Tibial artery (tissue), 4 donors: ENCODE results near the gene UVRAG.

Experiments used
- DNase-seq, 2 donors: peaks; one replicate each; pipeline ENCODE4 v3.0.0-alpha.2; 2019
- H3K27ac ChIP-seq, 2 donors: fragments of 200-600 bp; sonication (generic) in 1 of 2; 1 replicate in 1 of 2; 2 replicates in 1 of 2; pipeline ENCODE4 v1.5.1; 2018 to 2019; ENCODE audit warnings: mild to moderate bottlenecking in 1 of 2
- H3K27me3 ChIP-seq, 2 donors: fragments of 200-600 bp; sonication (generic) in 1 of 2; one replicate each; pipeline versions ENCODE4 v1.5.1 to v1.6.0; 2016 to 2019
- H3K36me3 ChIP-seq, 3 donors: fragments of 200-600 bp; sonication (generic) in 2 of 3; one replicate each; pipeline ENCODE4 v1.5.1; 2016 to 2019; ENCODE audit warnings: mild to moderate bottlenecking in 2 of 3
- H3K4me1 ChIP-seq, 4 donors: fragments of 200-600 bp; sonication (generic) in 2 of 4; 1 replicate in 3 of 4; 2 replicates in 1 of 4; pipeline ENCODE4 v1.5.1; 2016 to 2019
- H3K4me3 ChIP-seq, 2 donors: fragments of 200-600 bp; sonication (generic) in 1 of 2; 1 replicate in 1 of 2; 2 replicates in 1 of 2; pipeline ENCODE4 v1.5.1; 2018 to 2019; ENCODE audit warnings: mild to moderate bottlenecking in 2 of 2
- H3K9me3 ChIP-seq, 3 donors: fragments of 200-600 bp; sonication (generic) in 1 of 3; one replicate each; pipeline ENCODE4 v1.5.1; 2016 to 2019
- intact Hi-C: fragments of 100-400 bp; cut with DNase I; formaldehyde crosslinking; loops from one replicate; pipeline ENCODE4 v1.15.0; 2023; ENCODE audit warnings: low total_unique reads
- TF ChIP-seq, protein P1 (sequence below), 2 experiments: fragments of 200-600 bp in 1 of 2; fragments of 450-650 bp in 1 of 2; IDR thresholded peaks; one replicate each; pipeline ENCODE4 v1.5.1; 2017 to 2019; ENCODE audit warnings: antibody characterized with exemption in 2 of 2, mild to moderate bottlenecking in 1 of 2, moderate library complexity in 1 of 2

Gene UVRAG

DNA sequence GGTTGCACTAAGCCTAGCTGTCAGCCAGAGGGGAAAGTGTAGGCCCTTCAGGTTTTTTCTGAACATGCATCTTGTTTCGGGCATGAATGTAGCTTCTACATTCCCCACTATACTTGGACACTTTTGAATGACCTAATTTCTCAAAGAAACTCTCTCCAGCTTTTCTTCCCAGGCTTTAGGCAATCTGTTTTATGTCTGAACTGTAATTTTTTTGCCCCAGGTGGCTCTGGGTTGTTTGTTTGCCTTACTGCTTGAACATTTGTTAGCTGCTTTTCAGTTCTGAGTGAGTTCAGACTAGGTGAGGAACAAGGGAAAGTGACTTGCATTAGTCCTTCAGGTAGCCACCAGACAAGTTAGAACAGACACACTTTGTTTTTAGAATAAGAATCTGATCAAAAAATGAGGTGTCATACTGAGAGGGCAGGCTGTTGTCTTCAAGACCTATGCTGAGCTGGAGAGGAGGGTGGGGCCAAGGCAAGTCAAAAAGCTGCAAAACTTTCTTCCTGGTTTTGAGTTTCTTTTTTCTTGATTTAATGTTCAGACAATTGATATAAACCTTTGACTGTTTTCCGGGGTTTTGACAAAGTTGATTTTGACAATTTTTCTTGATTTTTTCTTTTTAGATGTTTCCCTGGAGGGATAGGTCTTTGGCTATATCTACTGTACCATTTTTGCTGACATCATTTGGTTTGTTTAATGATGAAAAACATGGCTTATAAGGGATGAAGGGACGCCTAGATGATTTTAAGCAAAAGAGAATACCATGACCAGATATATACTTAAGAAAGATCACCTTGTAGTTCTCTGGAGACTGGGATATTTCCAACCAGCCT is 208.4 kb downstream of the UVRAG start:
- Histone ChIP-seq H3K4me3 (no peak overlapping the region), H3K36me3 (peaks cover 16 to 20% (median 18%) of the 10 kb centered on the region in 3 donors), H3K27ac (no peak overlapping the region), H3K27me3 (no peaks in the 10 kb centered on the region), H3K9me3 (no peaks in the 10 kb centered on the region), H3K4me1 (peaks cover 0 to 10% (median 4%) of the 10 kb centered on the region in 4 donors)
- DNase-seq = no peak
- intact Hi-C loops = no loop called here
- TF ChIP-seq, protein P1, sequence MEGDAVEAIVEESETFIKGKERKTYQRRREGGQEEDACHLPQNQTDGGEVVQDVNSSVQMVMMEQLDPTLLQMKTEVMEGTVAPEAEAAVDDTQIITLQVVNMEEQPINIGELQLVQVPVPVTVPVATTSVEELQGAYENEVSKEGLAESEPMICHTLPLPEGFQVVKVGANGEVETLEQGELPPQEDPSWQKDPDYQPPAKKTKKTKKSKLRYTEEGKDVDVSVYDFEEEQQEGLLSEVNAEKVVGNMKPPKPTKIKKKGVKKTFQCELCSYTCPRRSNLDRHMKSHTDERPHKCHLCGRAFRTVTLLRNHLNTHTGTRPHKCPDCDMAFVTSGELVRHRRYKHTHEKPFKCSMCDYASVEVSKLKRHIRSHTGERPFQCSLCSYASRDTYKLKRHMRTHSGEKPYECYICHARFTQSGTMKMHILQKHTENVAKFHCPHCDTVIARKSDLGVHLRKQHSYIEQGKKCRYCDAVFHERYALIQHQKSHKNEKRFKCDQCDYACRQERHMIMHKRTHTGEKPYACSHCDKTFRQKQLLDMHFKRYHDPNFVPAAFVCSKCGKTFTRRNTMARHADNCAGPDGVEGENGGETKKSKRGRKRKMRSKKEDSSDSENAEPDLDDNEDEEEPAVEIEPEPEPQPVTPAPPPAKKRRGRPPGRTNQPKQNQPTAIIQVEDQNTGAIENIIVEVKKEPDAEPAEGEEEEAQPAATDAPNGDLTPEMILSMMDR (IDR thresholded peaks at IDR 0.05) = no peak

DNA sequence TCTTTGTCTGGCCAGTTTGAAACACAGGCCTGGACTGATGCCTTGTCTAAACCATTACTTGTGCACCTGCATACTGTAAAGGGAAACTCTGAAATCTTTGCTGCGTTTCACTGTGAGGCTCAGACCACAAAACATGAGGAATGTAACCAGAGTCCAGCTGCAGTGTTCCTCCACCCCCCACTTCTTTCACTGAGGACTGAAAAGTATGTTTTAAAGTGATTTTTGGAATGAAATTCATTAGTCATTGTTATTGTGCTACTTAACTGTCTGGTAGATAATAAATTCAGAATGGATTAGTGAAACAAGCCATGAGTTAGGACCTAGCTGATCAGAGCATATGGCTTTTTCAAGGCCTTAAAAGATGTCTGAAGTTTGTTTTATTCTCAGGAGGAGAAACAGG is 210.1 kb downstream of the UVRAG start:
- Histone ChIP-seq H3K4me1 (peaks cover 0 to 10% (median 4%) of the 10 kb centered on the region in 4 donors), H3K9me3 (no peaks in the 10 kb centered on the region), H3K36me3 (peaks cover 7 to 14% (median 9%) of the 10 kb centered on the region in 3 donors), H3K27ac (no peak overlapping the region), H3K4me3 (no peak overlapping the region), H3K27me3 (no peaks in the 10 kb centered on the region)
- no peak for DNase-seq
- TF ChIP-seq, protein P1 (IDR thresholded peaks at IDR 0.05) = no peak
- intact Hi-C loops = no loop called here

DNA sequence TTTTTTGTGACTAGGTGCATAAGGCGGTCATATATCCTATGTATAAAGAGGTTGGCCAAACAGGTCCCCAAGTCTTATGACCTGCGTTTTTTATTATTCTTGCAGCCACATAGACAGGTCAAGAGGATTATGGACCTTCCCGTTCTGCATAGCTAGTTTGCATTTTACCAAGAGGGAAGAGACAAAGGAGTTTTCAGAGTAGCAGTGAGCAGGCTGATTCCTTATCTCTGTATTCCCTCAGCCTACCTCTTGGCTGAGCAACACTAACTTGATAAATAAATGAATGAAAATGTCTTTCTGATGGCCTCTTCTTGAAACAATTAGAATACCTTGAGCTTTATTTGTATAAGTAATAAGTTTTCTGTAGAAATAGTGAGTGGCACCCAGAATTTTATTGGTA is 210.8 kb downstream of the UVRAG start:
- no peak for DNase-seq
- Histone ChIP-seq H3K4me3 (no peak overlapping the region), H3K4me1 (peaks cover 0 to 16% (median 4%) of the 10 kb centered on the region in 4 donors), H3K9me3 (no peaks in the 10 kb centered on the region), H3K27me3 (no peaks in the 10 kb centered on the region), H3K36me3 (peaks cover 3 to 10% (median 6%) of the 10 kb centered on the region in 3 donors), H3K27ac (no peak overlapping the region)
- intact Hi-C loops = no loop called here
- TF ChIP-seq, protein P1 (IDR thresholded peaks at IDR 0.05) = no peak

- peaks cover 0 to 19% (median 4%) of the 10 kb centered on the region in 4 donors for H3K4me1 ChIP-seq
- no peak overlapping the region for H3K27ac ChIP-seq
- no peak for DNase-seq
- intact Hi-C loops = no loop called here
- H3K9me3 ChIP-seq = no peaks in the 10 kb centered on the region
- H3K27me3 ChIP-seq = no peaks in the 10 kb centered on the region
- H3K36me3 ChIP-seq = peaks cover 0 to 10% (median 6%) of the 10 kb centered on the region in 3 donors
- H3K4me3 ChIP-seq = no peak overlapping the region
- TF ChIP-seq, protein P1 (IDR thresholded peaks at IDR 0.05) = no peak
Observed at GRCh38 chr11:76026281-76026680, 211.3 kb downstream of the UVRAG start.

GRCh38 chr11:76026862-76027261 is 211.9 kb downstream of the UVRAG start:
- intact Hi-C loops = no loop called here
- H3K4me3 ChIP-seq = no peak overlapping the region
- no peak overlapping the region for H3K27ac ChIP-seq
- H3K4me1 ChIP-seq = peaks cover 0 to 19% (median 4%) of the 10 kb centered on the region in 4 donors
- peaks cover 0 to 6% (median 2%) of the 10 kb centered on the region in 3 donors for H3K36me3 ChIP-seq
- TF ChIP-seq, protein P1 (IDR thresholded peaks at IDR 0.05) = no peak
- no peak for DNase-seq
- no peaks in the 10 kb centered on the region for H3K9me3 ChIP-seq
- H3K27me3 ChIP-seq = no peaks in the 10 kb centered on the region
